ENCODE results near the gene PPP1R14B. TPM values are rescaled to one million over a fixed set of nuclear protein-coding genes. Genes with fewer than 3 reads are reported as not detected.

The PPP1R14B gene
- polyA plus RNA-seq, 3 donors: 11.7 to 40.7 (median 34.2) TPM

GRCh38 chr11:64207256-64208085, 39.3 kb downstream of the PPP1R14B start:
- Histone ChIP-seq H3K4me2 (replicated peaks; ENCODE audit: extremely low read depth, low read length, poor library complexity, severe bottlenecking) (peak overlapping the region; percentile 94), H3K36me3 (replicated peaks in 1 of 2; ENCODE audit: control insufficient read depth in 1 of 2, insufficient read depth in 2 of 2, low read length in 2 of 2) (peaks cover 60 to 61% of the 10 kb centered on the region in 2 donors), H3K27me3 (ENCODE audit: control insufficient read depth in 2 of 2, insufficient read depth in 2 of 2, low read length in 2 of 2) (no peaks in the 10 kb centered on the region), H3K9me3 (replicated peaks in 1 of 2; ENCODE audit: control insufficient read depth in 1 of 2, insufficient read depth in 1 of 2, low read length in 2 of 2) (no peaks in the 10 kb centered on the region), H2AFZ (ENCODE audit: insufficient read depth, low read depth, low read length, poor library complexity, severe bottlenecking) (peak overlapping the region; percentile 18), H3K4me1 (ENCODE audit: control insufficient read depth in 1 of 2, insufficient read depth in 2 of 2, low read length in 2 of 2) (peaks cover 43 to 55% of the 10 kb centered on the region in 2 donors), H3K4me3 (replicated peaks in 1 of 3; ENCODE audit: low read depth in 2 of 3, low read length in 3 of 3) (peak overlapping the region; percentile 62 to 100 (median 98)), H3K9ac (ENCODE audit: insufficient read depth, low read length, poor library complexity, severe bottlenecking) (peak overlapping the region; percentile 97), H4K20me1 (ENCODE audit: insufficient read depth, low read length) (peaks cover 53% of the 10 kb centered on the region), H3K27ac (ENCODE audit: low read depth in 1 of 2, low read length in 2 of 2) (peak overlapping the region; percentile 98 to 99), H3K79me2 (ENCODE audit: insufficient read depth, low read length) (peaks cover 63% of the 10 kb centered on the region)
- no peak for TF ChIP-seq CTCF (IDR thresholded peaks at IDR 0.05)
- intact Hi-C loops (cut with micrococcal nuclease): loop anchor here (1.0 to 5.0 kb wide), 3 partner anchors 19 to 97 kb away; partner anchors contain the start of genes FKBP2 (in 2 of the 2), ESRRA (in 1 of the 2), NUDT22 (in 1 of the 2) and TRPT1 (in 1 of the 2)
- peaks cover 48% of the 10 kb centered on the region for H3K4me1 Mint-ChIP-seq
- 0% methylated on average over 26 of the region's 30 CpGs for WGBS (ENCODE audit: insufficient coverage)
- peaks cover 59 to 61% of the 10 kb centered on the region in 2 donors for H3K36me3 Mint-ChIP-seq
- peak overlapping the region; percentile 97 to 99 (median 98) for H3K27ac Mint-ChIP-seq
- H3K4me3 Mint-ChIP-seq: peak overlapping the region; percentile 98
- peak; percentile 89 to 92 (median 92) for DNase-seq
- no peaks in the 10 kb centered on the region for H3K27me3 Mint-ChIP-seq (ENCODE audit: low read depth in 3 of 3)
- peaks cover 0 to 1% (median 0%) of the 10 kb centered on the region in 7 donors for H3K9me3 Mint-ChIP-seq

GRCh38 chr11:64206457-64207255, 40.1 kb downstream of the PPP1R14B start, which contains the start of gene FERMT3:
FERMT3 (plus strand) TSS chr11:64206721; CDS start chr11:64207365, 644 bp downstream.
- Mint-ChIP-seq H3K4me1 (peaks cover 45% of the 10 kb centered on the region), H3K27me3 (ENCODE audit: low read depth in 3 of 3) (no peaks in the 10 kb centered on the region), H3K4me3 (peak within 1 kb of the TSS; percentile 98), H3K9me3 (peaks cover 0 to 1% (median 0%) of the 10 kb centered on the region in 7 donors), H3K27ac (peak within 1 kb of the TSS; percentile 97 to 99 (median 98)), H3K36me3 (peaks cover 58 to 61% of the 10 kb centered on the region in 2 donors)
- Histone ChIP-seq H3K9me3 (replicated peaks in 1 of 2; ENCODE audit: control insufficient read depth in 1 of 2, insufficient read depth in 1 of 2, low read length in 2 of 2) (no peaks in the 10 kb centered on the region), H4K20me1 (ENCODE audit: insufficient read depth, low read length) (peaks cover 45% of the 10 kb centered on the region), H3K27ac (ENCODE audit: low read depth in 1 of 2, low read length in 2 of 2) (peak within 1 kb of the TSS; percentile 98 to 99), H3K27me3 (ENCODE audit: control insufficient read depth in 2 of 2, insufficient read depth in 2 of 2, low read length in 2 of 2) (no peaks in the 10 kb centered on the region), H2AFZ (ENCODE audit: insufficient read depth, low read depth, low read length, poor library complexity, severe bottlenecking) (peak within 1 kb of the TSS; percentile 18), H3K79me2 (ENCODE audit: insufficient read depth, low read length) (peaks cover 59% of the 10 kb centered on the region), H3K4me1 (ENCODE audit: control insufficient read depth in 1 of 2, insufficient read depth in 2 of 2, low read length in 2 of 2) (peaks cover 43 to 55% of the 10 kb centered on the region in 2 donors), H3K9ac (ENCODE audit: insufficient read depth, low read length, poor library complexity, severe bottlenecking) (peak within 1 kb of the TSS; percentile 97), H3K36me3 (replicated peaks in 1 of 2; ENCODE audit: control insufficient read depth in 1 of 2, insufficient read depth in 2 of 2, low read length in 2 of 2) (peaks cover 59 to 61% of the 10 kb centered on the region in 2 donors), H3K4me3 (replicated peaks in 1 of 3; ENCODE audit: low read depth in 2 of 3, low read length in 3 of 3) (peak within 1 kb of the TSS; percentile 62 to 100 (median 98)), H3K4me2 (replicated peaks; ENCODE audit: extremely low read depth, low read length, poor library complexity, severe bottlenecking) (peak within 1 kb of the TSS; percentile 94)
- 1% methylated on average over 22 of the region's 27 CpGs for WGBS (ENCODE audit: insufficient coverage)
- no peak for TF ChIP-seq CTCF (IDR thresholded peaks at IDR 0.05)
- intact Hi-C loops (cut with micrococcal nuclease): loop anchor here (1.0 to 5.0 kb wide), 4 partner anchors 20 to 99 kb away; partner anchors contain the start of genes ESRRA (in 2 of the 2), FKBP2 (in 2 of the 2), NUDT22 (in 1 of the 2) and TRPT1 (in 1 of the 2)
- peak; percentile 73 to 83 (median 80) for DNase-seq
